Central memory CD8-positive, alpha-beta T cell (primary cell): Measurements from ENCODE around the gene SERBP1.
"Not testable (repeated sequence)": the region's sequence is repeated elsewhere in the genome, so short reads cannot be mapped to it uniquely, and the experiment has no call there.

Source experiments
- ATAC-seq: fragments of 150-1000 bp; cut with Tn5 transposase; replicated peaks from 2 replicates; pipeline ENCODE4 v1.10.0; 2022; ENCODE audit warnings: mild to moderate bottlenecking, moderate FRiP score, moderate number of reproducible peaks; ENCODE audit not compliant: poor library complexity, severe bottlenecking; ENCODE audit errors: extremely low read depth
- DNase-seq, 2 donors: peaks; one replicate each; pipeline ENCODE4 v3.0.0; 2021; ENCODE audit warnings: low spot score in 2 of 2
- H3K27ac Mint-ChIP-seq: one replicate; pipeline ENCODE4 v1.8.0; 2022; ENCODE audit warnings: low read depth, mild to moderate bottlenecking, moderate library complexity, mixed read lengths
- H3K27me3 Mint-ChIP-seq: one replicate; pipeline ENCODE4 v1.8.0; 2022; ENCODE audit warnings: mixed read lengths
- H3K36me3 Mint-ChIP-seq: one replicate; pipeline ENCODE4 v1.8.0; 2022; ENCODE audit warnings: mild to moderate bottlenecking, moderate library complexity, mixed read lengths; ENCODE audit not compliant: insufficient read depth
- H3K4me1 Mint-ChIP-seq: one replicate; pipeline ENCODE4 v1.8.0; 2022; ENCODE audit warnings: mixed read lengths
- H3K4me3 Mint-ChIP-seq: one replicate; pipeline ENCODE4 v1.8.0; 2022; ENCODE audit warnings: mild to moderate bottlenecking, moderate library complexity, mixed read lengths
- H3K9me3 Mint-ChIP-seq: one replicate; pipeline ENCODE4 v1.8.0; 2022; ENCODE audit warnings: mixed read lengths

Gene SERBP1

GRCh38 chr1:67459068-67459467 is 28.9 kb upstream of the SERBP1 start:
- no peak for DNase-seq
- H3K4me3 Mint-ChIP-seq = no peak overlapping the region
- no peaks in the 10 kb centered on the region for H3K4me1 Mint-ChIP-seq
- H3K36me3 Mint-ChIP-seq = no peaks in the 10 kb centered on the region
- H3K9me3 Mint-ChIP-seq = no peaks in the 10 kb centered on the region
- ATAC-seq = no peak
- H3K27me3 Mint-ChIP-seq = no peaks in the 10 kb centered on the region
- H3K27ac Mint-ChIP-seq = no peak overlapping the region

GRCh38 chr1:67458663-67459062 is 28.5 kb upstream of the SERBP1 start:
- DNase-seq = no peak
- Mint-ChIP-seq H3K9me3 (no peaks in the 10 kb centered on the region), H3K4me1 (no peaks in the 10 kb centered on the region), H3K4me3 (no peak overlapping the region), H3K27ac (no peak overlapping the region), H3K36me3 (no peaks in the 10 kb centered on the region), H3K27me3 (no peaks in the 10 kb centered on the region)
- ATAC-seq = no peak

GRCh38 chr1:67457247-67457646 is 27.0 kb upstream of the SERBP1 start:
- Mint-ChIP-seq H3K27me3 (peaks cover 1% of the 10 kb centered on the region), H3K36me3 (no peaks in the 10 kb centered on the region), H3K4me3 (no peak overlapping the region), H3K4me1 (no peaks in the 10 kb centered on the region), H3K27ac (no peak overlapping the region), H3K9me3 (no peaks in the 10 kb centered on the region)
- DNase-seq (no peak), ATAC-seq (no peak)

GRCh38 chr1:67451815-67452214 is 21.6 kb upstream of the SERBP1 start:
- H3K27ac Mint-ChIP-seq = no peak overlapping the region
- no peaks in the 10 kb centered on the region for H3K4me1 Mint-ChIP-seq
- ATAC-seq = no peak
- no peak for DNase-seq
- peaks cover 18% of the 10 kb centered on the region for H3K27me3 Mint-ChIP-seq
- H3K36me3 Mint-ChIP-seq = no peaks in the 10 kb centered on the region
- no peaks in the 10 kb centered on the region for H3K9me3 Mint-ChIP-seq
- no peak overlapping the region for H3K4me3 Mint-ChIP-seq

GRCh38 chr1:67451356-67451755 is 21.2 kb upstream of the SERBP1 start:
- Mint-ChIP-seq H3K27me3 (peaks cover 18% of the 10 kb centered on the region), H3K36me3 (no peaks in the 10 kb centered on the region), H3K4me1 (no peaks in the 10 kb centered on the region), H3K27ac (no peak overlapping the region), H3K9me3 (no peaks in the 10 kb centered on the region), H3K4me3 (no peak overlapping the region)
- no peak for ATAC-seq
- no peak for DNase-seq

- Mint-ChIP-seq H3K27me3 (peaks cover 13% of the 10 kb centered on the region), H3K36me3 (no peaks in the 10 kb centered on the region), H3K9me3 (no peaks in the 10 kb centered on the region), H3K4me3 (no peak overlapping the region), H3K27ac (no peak overlapping the region), H3K4me1 (no peaks in the 10 kb centered on the region)
- ATAC-seq = no peak
- DNase-seq = no peak
Measured at GRCh38 chr1:67446893-67447292, 16.7 kb upstream of the SERBP1 start.

- H3K4me3 Mint-ChIP-seq, DNase-seq: not testable (repeated sequence)
Measured at GRCh38 chr1:67446014-67446413, 15.8 kb upstream of the SERBP1 start.

GRCh38 chr1:67441739-67442281 is 11.6 kb upstream of the SERBP1 start:
- Mint-ChIP-seq H3K27ac (no peak overlapping the region), H3K4me3 (no peak overlapping the region), H3K9me3 (no peaks in the 10 kb centered on the region), H3K4me1 (no peaks in the 10 kb centered on the region), H3K27me3 (no peaks in the 10 kb centered on the region), H3K36me3 (no peaks in the 10 kb centered on the region)
- ATAC-seq (no peak), DNase-seq (no peak)

More at GRCh38 chr1:67446014-67446413, 15.8 kb upstream of the SERBP1 start:
- not testable (repeated sequence) for H3K36me3 Mint-ChIP-seq, H3K9me3 Mint-ChIP-seq, H3K4me1 Mint-ChIP-seq, H3K27me3 Mint-ChIP-seq, ATAC-seq, H3K27ac Mint-ChIP-seq

- H3K9me3 Mint-ChIP-seq = no peaks in the 10 kb centered on the region
- no peak overlapping the region for H3K4me3 Mint-ChIP-seq
- H3K4me1 Mint-ChIP-seq = no peaks in the 10 kb centered on the region
- ATAC-seq = no peak
- H3K27me3 Mint-ChIP-seq = no peaks in the 10 kb centered on the region
- no peak overlapping the region for H3K27ac Mint-ChIP-seq
- no peaks in the 10 kb centered on the region for H3K36me3 Mint-ChIP-seq
- DNase-seq = no peak
Measured at GRCh38 chr1:67441183-67441582, 11.0 kb upstream of the SERBP1 start.

- Mint-ChIP-seq H3K4me3 (no peak overlapping the region), H3K4me1 (no peaks in the 10 kb centered on the region), H3K27ac (no peak overlapping the region), H3K9me3 (no peaks in the 10 kb centered on the region), H3K36me3 (no peaks in the 10 kb centered on the region), H3K27me3 (no peaks in the 10 kb centered on the region)
- no peak for ATAC-seq
- DNase-seq = no peak
Measured at GRCh38 chr1:67440339-67440738, 10.1 kb upstream of the SERBP1 start.

GRCh38 chr1:67439277-67440029 is 9.3 kb upstream of the SERBP1 start:
- H3K9me3 Mint-ChIP-seq = no peaks in the 10 kb centered on the region
- H3K36me3 Mint-ChIP-seq = no peaks in the 10 kb centered on the region
- no peak overlapping the region for H3K4me3 Mint-ChIP-seq
- no peaks in the 10 kb centered on the region for H3K27me3 Mint-ChIP-seq
- no peak for ATAC-seq
- H3K4me1 Mint-ChIP-seq = no peaks in the 10 kb centered on the region
- H3K27ac Mint-ChIP-seq = no peak overlapping the region
- DNase-seq = no peak

- no peaks in the 10 kb centered on the region for H3K27me3 Mint-ChIP-seq
- no peak overlapping the region for H3K4me3 Mint-ChIP-seq
- no peak overlapping the region for H3K27ac Mint-ChIP-seq
- ATAC-seq (no peak), DNase-seq (no peak)
- no peaks in the 10 kb centered on the region for H3K4me1 Mint-ChIP-seq
- H3K9me3 Mint-ChIP-seq = no peaks in the 10 kb centered on the region
- H3K36me3 Mint-ChIP-seq = no peaks in the 10 kb centered on the region
Measured at GRCh38 chr1:67437961-67438360, 7.8 kb upstream of the SERBP1 start.

GRCh38 chr1:67436511-67437055 is 6.4 kb upstream of the SERBP1 start:
- Mint-ChIP-seq H3K4me1 (peaks cover 7% of the 10 kb centered on the region), H3K4me3 (no peak overlapping the region), H3K36me3 (peaks cover 2% of the 10 kb centered on the region), H3K27me3 (no peaks in the 10 kb centered on the region), H3K9me3 (no peaks in the 10 kb centered on the region), H3K27ac (no peak overlapping the region)
- no peak for ATAC-seq
- no peak for DNase-seq
